Measurements from ENCODE around the gene RNPC3. TPM values are rescaled to one million over a fixed set of nuclear protein-coding genes. Genes with fewer than 3 reads are reported as not detected.
A peak's percentile ranks its signal among the peaks of the same experiment; 100 is the strongest.

RNPC3 gene
- total RNA-seq (2021) (18.8 and 20.1 TPM in 2 replicates), Bru-seq, nascent RNA (percentile 92 among the genes with signal in this experiment), BruChase-seq, experiment 1, labeled RNA remaining after a 2-hour chase (percentile 86 among the genes with signal in this experiment), BruChase-seq, experiment 2, labeled RNA remaining after a 6-hour chase (percentile 72 among the genes with signal in this experiment)
- long read RNA-seq, partial matches to known transcripts, result 2 of 10 reads
- long read RNA-seq, other reads (novel, unspliced or antisense), result 6 of 10 reads

GRCh38 chr1:103525607-103526507, at the start of gene RNPC3:
Gene RNPC3, plus strand, starts transcription at chr1:103525699. Its CDS starts 372 bp downstream, at chr1:103526071.
- TSS peak; percentile 62 for BruUV-seq (replicated peaks)
- H3K4me1 ChIP-seq (ENCODE audit: insufficient read depth, low read length, poor library complexity, severe bottlenecking), result no peaks in the 10 kb centered on the region
- H3K4me3 ChIP-seq (ENCODE audit: low read depth, low read length, poor library complexity, severe bottlenecking), result peak within 1 kb of the TSS; percentile 72
- DNase-seq (ENCODE audit: low spot score), result peak; percentile 92
- peak within 1 kb of the TSS; percentile 87 for H3K27ac ChIP-seq (ENCODE audit: low read depth, low read length, poor library complexity, severe bottlenecking)
- H3K9me3 ChIP-seq (ENCODE audit: low read depth, low read length, poor library complexity, severe bottlenecking), result no peaks in the 10 kb centered on the region
- no peaks in the 10 kb centered on the region for H3K27me3 ChIP-seq (replicated peaks; ENCODE audit: insufficient read depth, low read depth, low read length, poor library complexity)
- intact Hi-C loops (cut with micrococcal nuclease; ENCODE audit: unreplicated experiment), result no loop called here
- ChIA-PET CTCF (interaction anchor here (0.6 kb wide), 1 partner anchor 768 kb away, joined by 4 read pairs; no protein-coding TSS in a partner anchor), POLR2A (ENCODE audit: low non-redundant PET) (no interaction called here)
- TF ChIP-seq EZH2 (IDR thresholded peaks at IDR 0.05; ENCODE audit: borderline replicate concordance, low read depth, low read length, poor library complexity, severe bottlenecking) (no peak), CTCF (conservative IDR thresholded peaks at IDR 0.05; ENCODE audit: low read depth, low read length) (no peak)
- no peaks in the 10 kb centered on the region for H3K36me3 ChIP-seq (ENCODE audit: insufficient read depth, low read length, poor library complexity, severe bottlenecking)

- H3K27ac ChIP-seq (ENCODE audit: low read depth, low read length, poor library complexity, severe bottlenecking), result no peak overlapping the region
- no peaks in the 10 kb centered on the region for H3K36me3 ChIP-seq (ENCODE audit: insufficient read depth, low read length, poor library complexity, severe bottlenecking)
- H3K27me3 ChIP-seq (replicated peaks; ENCODE audit: insufficient read depth, low read depth, low read length, poor library complexity), result no peaks in the 10 kb centered on the region
- TF ChIP-seq EZH2 (IDR thresholded peaks at IDR 0.05; ENCODE audit: borderline replicate concordance, low read depth, low read length, poor library complexity, severe bottlenecking) (no peak), CTCF (conservative IDR thresholded peaks at IDR 0.05; ENCODE audit: low read depth, low read length) (no peak)
- CTCF ChIA-PET, result no interaction called here
- H3K4me3 ChIP-seq (ENCODE audit: low read depth, low read length, poor library complexity, severe bottlenecking), result no peak overlapping the region
- POLR2A ChIA-PET (ENCODE audit: low non-redundant PET), result no interaction called here
- BruUV-seq (replicated peaks), result no TSS peak
- no peaks in the 10 kb centered on the region for H3K9me3 ChIP-seq (ENCODE audit: low read depth, low read length, poor library complexity, severe bottlenecking)
- DNase-seq (ENCODE audit: low spot score), result no peak
- intact Hi-C loops (cut with micrococcal nuclease; ENCODE audit: unreplicated experiment), result no loop called here
- no peaks in the 10 kb centered on the region for H3K4me1 ChIP-seq (ENCODE audit: insufficient read depth, low read length, poor library complexity, severe bottlenecking)
These were observed 48.4 kb upstream of the RNPC3 start for GRCh38 chr1:103477101-103477500.

GRCh38 chr1:103489935-103490334, 35.6 kb upstream of the RNPC3 start:
- peak; percentile 52 for DNase-seq (ENCODE audit: low spot score)
- Histone ChIP-seq H3K27me3 (replicated peaks; ENCODE audit: insufficient read depth, low read depth, low read length, poor library complexity) (no peaks in the 10 kb centered on the region), H3K9me3 (ENCODE audit: low read depth, low read length, poor library complexity, severe bottlenecking) (no peaks in the 10 kb centered on the region), H3K36me3 (ENCODE audit: insufficient read depth, low read length, poor library complexity, severe bottlenecking) (no peaks in the 10 kb centered on the region), H3K4me3 (ENCODE audit: low read depth, low read length, poor library complexity, severe bottlenecking) (no peak overlapping the region), H3K27ac (ENCODE audit: low read depth, low read length, poor library complexity, severe bottlenecking) (no peak overlapping the region), H3K4me1 (ENCODE audit: insufficient read depth, low read length, poor library complexity, severe bottlenecking) (peaks cover 10% of the 10 kb centered on the region)
- POLR2A ChIA-PET (ENCODE audit: low non-redundant PET), result no interaction called here
- CTCF ChIA-PET, result no interaction called here
- TF ChIP-seq CTCF (conservative IDR thresholded peaks at IDR 0.05; ENCODE audit: low read depth, low read length), result no peak
- no peak for TF ChIP-seq EZH2 (IDR thresholded peaks at IDR 0.05; ENCODE audit: borderline replicate concordance, low read depth, low read length, poor library complexity, severe bottlenecking)
- intact Hi-C loops (cut with micrococcal nuclease; ENCODE audit: unreplicated experiment), result no loop called here
- no TSS peak for BruUV-seq (replicated peaks)

Measured in A673 (cell line).